Stimulated activated CD4-positive, alpha-beta T cell treated with anti-CD3 and anti-CD28 coated beads, Interleukin-2, amount 100 ng/mL, for 48 hours (primary cell): ENCODE data around the gene TYMP.
"Not testable (repeated sequence)": the region's sequence is repeated elsewhere in the genome, so short reads cannot be mapped to it uniquely, and the experiment has no call there.

Source experiments
- DNase-seq, 2 donors: peaks; one replicate each; pipeline ENCODE4 v3.0.0-alpha.2; 2020

Gene TYMP

DNA sequence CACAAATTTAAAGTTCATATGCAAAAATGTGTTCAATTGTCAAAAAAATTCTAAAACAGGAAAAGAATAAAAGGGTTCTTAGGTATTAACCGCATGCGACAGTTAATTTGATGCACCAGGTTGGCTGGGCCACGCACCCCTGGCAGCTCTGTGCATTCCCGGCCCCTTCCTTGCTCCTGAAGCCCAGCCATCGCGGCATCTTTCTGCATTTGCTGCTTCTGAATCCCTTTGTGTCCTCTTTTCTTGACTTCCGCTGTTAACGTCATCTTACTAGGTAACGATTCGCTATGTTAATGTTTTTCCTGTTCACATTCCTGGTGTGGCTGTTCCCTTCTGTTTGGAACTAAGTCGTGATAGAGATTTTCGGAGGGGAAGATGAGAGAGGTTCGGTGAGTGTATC, 8.0 kb upstream of the TYMP start:
- DNase-seq: no peak

DNA sequence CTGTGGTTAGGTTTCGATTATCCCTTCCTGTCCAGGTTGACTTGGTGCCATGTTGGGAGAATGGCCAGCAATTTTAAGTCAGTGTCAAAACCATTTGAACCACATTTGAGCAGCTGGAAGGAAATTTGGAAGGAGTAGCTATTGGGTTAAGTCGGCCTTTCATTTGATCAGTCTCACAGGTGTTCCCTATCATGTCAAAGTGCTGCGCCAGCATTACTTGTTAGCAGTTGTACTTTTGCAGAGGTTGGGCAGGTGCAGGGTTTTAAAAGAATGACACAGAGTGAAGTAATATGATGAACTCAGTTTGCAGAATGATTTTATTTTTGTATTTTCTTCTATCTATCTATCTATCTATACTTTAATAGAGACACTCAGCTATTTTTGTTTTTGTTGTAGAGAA, 6.4 kb upstream of the TYMP start:
- no peak for DNase-seq

DNA sequence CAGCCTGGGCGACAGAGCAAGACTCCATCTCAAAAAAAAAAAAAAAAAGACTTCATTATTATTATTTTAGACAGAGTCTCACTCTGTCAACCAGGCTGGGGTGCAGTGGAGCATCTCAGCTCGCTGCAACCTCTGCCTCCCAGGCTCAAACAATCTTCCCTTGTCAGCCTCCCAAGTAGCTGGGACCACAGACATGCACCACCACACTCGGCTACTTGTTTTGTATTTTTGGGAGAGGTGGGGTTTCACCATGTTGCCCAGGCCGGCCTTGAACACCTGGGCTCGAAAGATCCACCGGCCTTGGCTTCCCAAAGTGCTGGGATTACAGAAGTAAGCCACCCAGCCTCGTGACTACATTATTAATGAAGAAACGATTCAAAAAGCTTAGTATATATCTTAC, 5.3 kb upstream of the TYMP start:
- no peak for DNase-seq

DNA sequence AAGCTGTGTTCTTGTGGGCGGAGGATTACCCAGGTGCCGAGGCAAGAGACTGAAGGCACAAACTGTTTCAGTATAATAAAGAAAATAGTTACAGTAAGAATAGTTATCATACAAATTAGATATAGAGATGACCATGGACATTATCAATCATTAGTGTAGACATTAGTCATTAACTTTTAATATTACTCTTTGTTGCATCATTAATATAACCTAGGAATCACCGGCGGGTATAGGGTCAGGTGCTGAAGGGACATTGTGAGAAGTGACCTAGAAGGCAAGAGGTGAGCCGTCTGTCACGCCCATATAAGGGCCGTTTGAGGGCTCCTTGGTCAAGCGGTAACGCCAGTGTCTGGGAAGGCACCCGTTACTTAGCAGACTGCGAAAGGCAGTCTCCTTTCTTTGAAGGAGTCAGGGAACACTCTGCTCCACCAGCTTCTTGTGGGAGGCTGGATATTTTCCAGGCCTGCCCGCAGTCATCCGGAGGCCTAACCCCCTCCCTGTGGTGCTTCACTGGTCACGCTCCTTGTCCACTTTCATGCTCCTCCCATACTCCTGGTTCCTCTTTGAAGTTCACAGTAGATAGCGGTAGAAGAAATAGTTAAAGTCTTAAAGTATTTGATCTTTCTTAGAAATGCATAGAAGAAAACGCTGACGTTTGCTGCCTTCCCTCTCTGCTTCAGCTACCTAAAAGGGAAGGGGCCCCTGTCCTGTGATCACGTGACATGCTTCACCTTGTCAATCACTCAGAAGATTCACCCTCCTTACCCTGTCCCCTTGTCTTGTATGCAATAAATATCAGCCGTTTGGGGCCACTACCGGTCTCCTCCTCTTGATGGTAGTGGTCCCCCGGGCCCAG, 4.3 kb upstream of the TYMP start:
- not testable (repeated sequence) for DNase-seq

GRCh38 chr22:50532824-50533796, 3.3 kb upstream of the TYMP start:
- no peak for DNase-seq

GRCh38 chr22:50531962-50532674, 2.3 kb upstream of the TYMP start:
- no peak for DNase-seq

DNA sequence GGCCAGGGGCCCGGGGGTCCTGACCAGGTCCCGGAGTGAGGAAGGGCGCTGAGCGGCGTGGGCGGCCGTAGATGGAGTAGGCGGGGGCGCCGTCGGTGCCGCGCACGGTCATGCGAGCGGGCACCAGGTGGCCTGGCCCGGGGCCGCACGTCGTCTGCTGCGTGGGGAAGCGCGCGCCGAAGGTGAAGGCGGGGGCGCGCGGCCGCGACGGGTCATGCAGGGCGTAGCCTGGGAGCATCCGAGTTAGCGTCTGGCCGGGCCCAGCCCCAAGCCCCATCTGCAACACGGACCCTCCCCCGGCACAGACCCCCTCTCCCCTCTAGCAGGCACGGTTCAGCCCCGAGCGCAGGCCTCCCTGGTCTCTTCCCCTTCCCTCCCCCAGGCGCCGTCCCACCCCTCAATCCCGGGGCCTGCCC, 1.7 kb upstream of the TYMP start:
- DNase-seq: peak; percentile 66 to 70

- DNase-seq: peak; percentile 77 to 78
These were observed 1.2 kb upstream of the TYMP start for GRCh38 chr22:50530877-50531545.

GRCh38 chr22:50530580-50530876, 716 bp upstream of the TYMP start:
- no peak for DNase-seq

GRCh38 chr22:50529416-50529896, 356 bp downstream of the TYMP start:
- no peak for DNase-seq

DNA sequence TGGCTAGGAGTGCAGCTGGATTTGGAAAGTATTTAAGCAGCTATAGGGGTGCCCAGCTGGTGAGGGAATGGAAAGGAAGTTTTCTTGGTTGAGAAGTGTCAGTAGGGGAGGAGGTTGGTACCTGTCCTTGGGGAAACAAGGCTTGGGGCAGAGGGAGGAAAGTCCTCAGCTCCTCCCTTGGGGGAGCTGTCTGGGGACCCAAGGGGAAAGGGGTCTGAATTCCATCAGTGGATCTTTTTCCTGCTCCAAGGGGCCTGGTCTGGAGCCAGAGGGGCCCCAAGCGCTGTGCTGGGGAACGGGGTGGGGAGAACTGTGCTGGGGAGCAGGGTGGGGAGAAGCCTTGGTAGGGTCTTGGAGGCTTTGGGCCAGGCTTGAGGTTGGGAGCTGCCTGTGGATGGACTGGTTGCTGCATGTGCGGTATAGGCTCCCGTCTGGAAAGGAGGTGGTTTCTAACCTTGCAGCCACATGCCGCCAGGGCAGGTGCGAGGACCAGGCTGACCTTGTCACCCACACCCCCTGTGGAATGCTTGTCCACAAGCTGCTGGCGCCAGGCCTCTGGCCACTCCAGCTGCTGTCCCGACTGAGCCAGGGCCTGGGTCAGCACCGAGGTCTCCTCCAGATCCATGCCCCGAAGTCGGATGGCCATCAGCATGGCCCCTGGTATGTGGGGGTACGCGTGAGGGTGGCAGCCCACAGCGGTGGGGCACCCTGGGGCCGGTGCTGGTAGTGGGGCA, 963 bp downstream of the TYMP start:
- DNase-seq: no peak

DNA sequence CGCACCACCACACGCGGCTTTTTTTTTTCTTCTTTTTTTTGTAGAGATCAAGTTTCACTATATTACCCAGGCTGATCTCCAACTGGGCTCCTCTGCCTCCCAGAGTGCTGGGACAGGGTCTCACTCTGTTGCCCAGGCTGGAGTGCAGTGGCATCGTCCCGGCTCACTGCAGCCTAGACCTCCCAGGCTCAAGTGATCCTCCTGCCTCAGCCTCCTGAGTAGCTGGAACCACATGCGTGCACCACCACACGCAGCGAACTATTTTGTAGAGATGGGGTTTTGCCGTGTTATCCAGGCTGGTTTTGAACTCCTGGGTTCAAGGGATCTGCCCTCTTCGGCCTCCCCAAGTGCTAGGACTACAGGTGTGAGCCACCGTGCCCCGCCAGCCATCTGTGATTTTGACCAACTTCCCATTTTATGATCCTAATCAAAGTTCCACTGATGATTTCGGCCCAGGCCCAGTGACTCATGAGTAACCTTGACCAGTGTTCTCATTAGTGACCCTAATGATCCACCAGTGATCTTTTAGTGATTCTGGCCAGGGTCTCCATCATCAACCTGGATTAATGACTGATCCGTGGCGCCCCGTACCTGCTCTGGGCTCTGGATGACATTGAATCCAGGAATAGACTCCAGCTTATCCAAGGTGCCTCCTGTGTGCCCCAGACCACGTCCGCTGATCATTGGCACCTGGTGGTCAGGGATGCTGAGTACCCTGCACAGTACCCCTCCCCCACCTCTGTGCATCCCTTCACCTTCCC, 1.7 kb downstream of the TYMP start:
- no peak for DNase-seq

DNA sequence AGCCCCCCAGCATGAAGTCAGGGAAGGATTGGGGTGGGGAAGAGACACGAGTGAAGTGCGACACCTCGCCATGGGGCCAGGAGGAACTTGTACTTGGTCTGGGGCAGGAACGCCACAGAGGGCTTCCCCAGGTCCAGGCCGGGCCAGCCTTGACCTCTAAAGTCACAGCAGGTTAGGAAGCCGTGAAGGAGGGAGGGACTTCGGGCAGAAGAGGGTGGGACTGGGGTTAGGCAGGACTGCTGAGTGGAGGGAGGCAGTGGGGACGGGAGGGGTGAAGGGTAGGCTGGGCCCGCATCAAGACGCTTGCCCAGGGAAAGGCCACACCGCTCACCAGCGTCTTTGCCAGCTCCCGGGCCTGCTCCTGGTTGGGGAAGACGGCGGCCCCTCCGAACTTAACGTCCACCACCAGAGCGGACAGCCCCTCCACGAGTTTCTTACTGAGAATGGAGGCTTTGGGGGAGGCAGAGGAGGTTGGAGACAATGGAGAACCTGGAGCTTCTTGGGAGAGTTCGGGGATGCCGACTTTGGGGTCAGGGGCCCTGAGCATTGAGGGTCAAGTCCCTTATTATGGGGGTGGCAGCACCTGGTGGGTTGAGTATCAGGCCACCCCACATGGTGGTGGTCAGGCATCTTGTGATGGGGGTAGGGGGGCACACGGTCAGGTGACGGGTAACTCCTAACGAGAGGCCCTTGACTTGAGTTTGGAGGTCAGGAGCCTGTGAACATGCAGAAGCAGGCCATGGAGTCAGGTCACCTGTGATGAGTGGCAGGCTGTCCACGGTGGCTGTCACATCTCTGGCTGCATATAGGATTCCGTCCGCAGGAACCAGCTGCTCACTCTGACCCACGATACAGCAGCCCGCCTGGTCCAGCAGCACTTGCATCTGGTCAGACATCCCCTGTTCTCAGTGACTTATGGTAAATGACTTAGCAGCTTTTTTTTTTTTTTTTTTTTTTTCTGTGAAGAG, 2.7 kb downstream of the TYMP start:
- peak in 1 of 2 donors; percentile 46 for DNase-seq

GRCh38 chr22:50526108-50526833, 3.5 kb downstream of the TYMP start:
- peak; percentile 78 to 84 for DNase-seq

- DNase-seq: no peak
These were observed 4.0 kb downstream of the TYMP start for GRCh38 chr22:50525858-50526107.

DNA sequence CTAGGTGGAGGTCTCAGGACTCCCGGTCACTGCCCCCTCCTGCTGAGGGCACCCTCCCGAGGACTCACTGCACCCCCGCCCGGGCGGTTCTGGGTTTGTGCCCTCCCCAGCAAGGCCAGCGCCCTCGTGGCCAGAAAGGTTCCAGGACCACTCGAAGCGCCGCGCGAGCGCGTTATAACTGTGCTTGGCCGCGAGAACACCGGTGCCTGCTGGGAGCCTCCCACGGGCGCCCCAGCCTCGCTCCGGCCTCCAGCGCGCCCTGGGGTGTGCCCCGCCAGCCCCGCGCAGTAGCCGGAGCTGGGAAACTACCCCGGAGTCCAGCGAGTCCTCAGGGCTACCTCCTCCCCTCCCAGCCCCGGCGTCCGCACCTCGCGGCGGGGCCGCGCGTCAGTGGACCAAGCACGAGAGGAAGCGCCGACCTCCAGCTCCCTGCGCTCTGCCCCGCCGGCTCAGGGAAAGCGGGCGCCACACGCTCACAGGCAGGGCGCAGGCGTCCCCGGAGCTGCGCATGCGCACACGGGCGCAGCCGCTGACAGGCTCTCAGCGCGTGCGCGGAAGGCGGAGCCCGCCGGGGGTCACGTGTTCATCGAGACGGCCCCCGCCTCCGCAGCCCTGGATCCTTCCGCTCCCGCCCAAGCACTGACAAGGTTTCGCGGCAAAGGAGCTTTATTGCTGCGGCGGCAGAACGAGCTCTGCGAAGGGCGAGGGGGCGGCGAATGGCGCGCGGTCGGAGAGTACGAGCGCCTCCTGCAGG, 4.5 kb downstream of the TYMP start, which contains the start of gene SCO2:
TSS of gene SCO2 (minus strand) at position 495 of the 754 bp plus-strand sequence. CDS start 1,187 bp downstream, outside the sequence.
- DNase-seq: peak; percentile 97 to 98

DNA sequence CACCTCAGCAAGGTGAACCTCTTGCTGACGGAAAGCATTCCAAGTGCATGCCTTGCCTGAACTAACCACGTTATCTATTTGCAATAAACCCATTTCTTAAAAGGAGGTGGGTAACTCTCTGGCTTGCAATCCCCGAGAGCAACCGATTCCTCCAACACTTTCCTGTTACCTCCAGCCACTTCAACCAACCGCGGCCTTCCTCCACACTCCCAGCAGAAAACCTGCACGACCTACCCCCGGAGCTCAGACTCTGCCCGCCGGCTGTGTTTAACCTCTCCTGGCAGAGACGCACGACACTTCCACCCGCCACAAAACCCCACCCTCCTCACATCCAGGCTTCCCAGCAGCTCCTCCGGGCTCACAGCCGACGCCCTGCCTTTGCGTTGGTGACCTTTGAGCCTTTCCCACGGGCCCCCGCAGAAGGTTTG, 5.1 kb downstream of the TYMP start:
- DNase-seq: no peak
